Activated CD4-positive, alpha-beta memory T cell treated with anti-CD3 and anti-CD28 coated beads, Interleukin-2, amount 10 ng/mL, durations not matched to agents 7 days and 5 days (primary cell): ENCODE measurements around the gene SLC36A3. TPM values are rescaled to one million over a fixed set of nuclear protein-coding genes. Genes with fewer than 3 reads are reported as not detected.
"Not testable (repeated sequence)": the region's sequence is repeated elsewhere in the genome, so short reads cannot be mapped to it uniquely, and the experiment has no call there.

Experiments used
- CTCF ChIA-PET: fragments of 350-600 bp; sonication (Branson Sonifier 250); formaldehyde crosslinking; loops from one replicate; lab custom pipeline; 2021; ENCODE audit warnings: antibody characterized with exemption, inconsistent platforms; lab: Charles Lee
- POLR2A ChIA-PET: fragments of 350-600 bp; sonication (Branson Sonifier 250); formaldehyde crosslinking; loops from one replicate; lab custom pipeline; 2021; ENCODE audit warnings: antibody characterized with exemption; lab: Charles Lee
- DNase-seq: peaks from one replicate; pipeline ENCODE4 v3.0.0-alpha.2; 2020
- H3K27ac Mint-ChIP-seq: one replicate; pipeline ENCODE4 v1.8.0; 2021; ENCODE audit warnings: mild to moderate bottlenecking, mixed read lengths
- H3K27me3 Mint-ChIP-seq: one replicate; pipeline ENCODE4 v1.8.0; 2021; ENCODE audit warnings: mixed read lengths
- H3K36me3 Mint-ChIP-seq: one replicate; pipeline ENCODE4 v1.8.0; 2021; ENCODE audit warnings: low read depth, mixed read lengths
- H3K4me1 Mint-ChIP-seq: one replicate; pipeline ENCODE4 v1.8.0; 2021; ENCODE audit warnings: mixed read lengths
- H3K4me3 Mint-ChIP-seq: one replicate; pipeline ENCODE4 v1.8.0; 2021; ENCODE audit warnings: mild to moderate bottlenecking, mixed read lengths
- H3K9me3 Mint-ChIP-seq: one replicate; pipeline ENCODE4 v1.8.0; 2021; ENCODE audit warnings: mixed read lengths
- total RNA-seq, 2 experiments: library from RNA; stranded (reverse); gene quantifications; one replicate each; pipeline ENCODE4 v1.2.3, GENCODE V29; 2021

The SLC36A3 gene
- total RNA-seq, 2 experiments from 2014 or later: not detected

- ChIA-PET CTCF (interaction anchor here (1.2 kb wide), 1 partner anchor 203 kb away, joined by 3 read pairs; no protein-coding TSS in a partner anchor), POLR2A (no interaction called here)
- Mint-ChIP-seq H3K36me3 (no peaks in the 10 kb centered on the region), H3K9me3 (no peaks in the 10 kb centered on the region), H3K4me1 (no peaks in the 10 kb centered on the region), H3K27ac (no peak overlapping the region), H3K27me3 (peaks cover 3% of the 10 kb centered on the region), H3K4me3 (no peak overlapping the region)
- no peak for DNase-seq
Measured at GRCh38 chr5:151320481-151320880, 16.9 kb upstream of the SLC36A3 start.

GRCh38 chr5:151318850-151319732 is 15.5 kb upstream of the SLC36A3 start:
- no peaks in the 10 kb centered on the region for H3K4me1 Mint-ChIP-seq
- no peak overlapping the region for H3K4me3 Mint-ChIP-seq
- H3K36me3 Mint-ChIP-seq: no peaks in the 10 kb centered on the region
- no peak for DNase-seq
- CTCF ChIA-PET: interaction anchor here (1.2 kb wide), 1 partner anchor 96 kb away, joined by 3 read pairs; the partner anchor contains the start of gene CCDC69
- POLR2A ChIA-PET: no interaction called here
- peaks cover 7% of the 10 kb centered on the region for H3K27me3 Mint-ChIP-seq
- no peak overlapping the region for H3K27ac Mint-ChIP-seq
- no peaks in the 10 kb centered on the region for H3K9me3 Mint-ChIP-seq

- no peaks in the 10 kb centered on the region for H3K9me3 Mint-ChIP-seq
- no peak for DNase-seq
- no peak overlapping the region for H3K27ac Mint-ChIP-seq
- peaks cover 8% of the 10 kb centered on the region for H3K27me3 Mint-ChIP-seq
- H3K4me1 Mint-ChIP-seq: no peaks in the 10 kb centered on the region
- ChIA-PET POLR2A (no interaction called here), CTCF (interaction anchor here (0.9 to 1.4 kb wide), 2 partner anchors 94 to 153 kb away, joined by 3 read pairs; partner anchors contain the start of gene CCDC69)
- no peaks in the 10 kb centered on the region for H3K36me3 Mint-ChIP-seq
- H3K4me3 Mint-ChIP-seq: no peak overlapping the region
Measured at GRCh38 chr5:151317871-151318270, 14.3 kb upstream of the SLC36A3 start.

- Mint-ChIP-seq H3K36me3 (no peaks in the 10 kb centered on the region), H3K4me1 (no peaks in the 10 kb centered on the region), H3K27me3 (peaks cover 11% of the 10 kb centered on the region), H3K4me3 (no peak overlapping the region), H3K27ac (no peak overlapping the region), H3K9me3 (no peaks in the 10 kb centered on the region)
- ChIA-PET CTCF (interaction anchor here (0.6 to 1.6 kb wide), 31 partner anchors 8 to 470 kb away, joined by 3 to 10 read pairs (median 3); partner anchors contain the start of genes CCDC69, GM2A, IRGM and SLC36A2), POLR2A (interaction anchor here (0.6 to 1.5 kb wide), 3 partner anchors 92 to 102 kb away, joined by 3 to 4 read pairs (median 4); partner anchors contain the start of gene CCDC69)
- peak; percentile 62 for DNase-seq
Measured at GRCh38 chr5:151315998-151316597, 12.5 kb upstream of the SLC36A3 start.

GRCh38 chr5:151313357-151313756 is 9.8 kb upstream of the SLC36A3 start:
- H3K27ac Mint-ChIP-seq: no peak overlapping the region
- no peaks in the 10 kb centered on the region for H3K4me1 Mint-ChIP-seq
- no peak for DNase-seq
- POLR2A ChIA-PET: no interaction called here
- peaks cover 5% of the 10 kb centered on the region for H3K9me3 Mint-ChIP-seq
- no peak overlapping the region for H3K4me3 Mint-ChIP-seq
- H3K36me3 Mint-ChIP-seq: no peaks in the 10 kb centered on the region
- H3K27me3 Mint-ChIP-seq: peaks cover 13% of the 10 kb centered on the region
- CTCF ChIA-PET: no interaction called here

- no peaks in the 10 kb centered on the region for H3K4me1 Mint-ChIP-seq
- peaks cover 5% of the 10 kb centered on the region for H3K9me3 Mint-ChIP-seq
- no peaks in the 10 kb centered on the region for H3K36me3 Mint-ChIP-seq
- H3K27ac Mint-ChIP-seq: no peak overlapping the region
- CTCF ChIA-PET: no interaction called here
- H3K27me3 Mint-ChIP-seq: peaks cover 16% of the 10 kb centered on the region
- POLR2A ChIA-PET: no interaction called here
- DNase-seq: no peak
- H3K4me3 Mint-ChIP-seq: no peak overlapping the region
Measured at GRCh38 chr5:151312756-151313324, 9.3 kb upstream of the SLC36A3 start.

GRCh38 chr5:151310932-151311331 is 7.4 kb upstream of the SLC36A3 start:
- H3K27me3 Mint-ChIP-seq: peaks cover 25% of the 10 kb centered on the region
- POLR2A ChIA-PET: no interaction called here
- DNase-seq: no peak
- no peaks in the 10 kb centered on the region for H3K4me1 Mint-ChIP-seq
- peaks cover 5% of the 10 kb centered on the region for H3K9me3 Mint-ChIP-seq
- no peaks in the 10 kb centered on the region for H3K36me3 Mint-ChIP-seq
- no peak overlapping the region for H3K4me3 Mint-ChIP-seq
- H3K27ac Mint-ChIP-seq: no peak overlapping the region
- CTCF ChIA-PET: no interaction called here

GRCh38 chr5:151309821-151310220 is 6.3 kb upstream of the SLC36A3 start:
- POLR2A ChIA-PET, H3K4me1 Mint-ChIP-seq, CTCF ChIA-PET, H3K9me3 Mint-ChIP-seq, DNase-seq, H3K4me3 Mint-ChIP-seq, H3K36me3 Mint-ChIP-seq, H3K27ac Mint-ChIP-seq: not testable (repeated sequence)
- peaks cover 27% of the 10 kb centered on the region for H3K27me3 Mint-ChIP-seq

- H3K4me3 Mint-ChIP-seq, POLR2A ChIA-PET, H3K27ac Mint-ChIP-seq, DNase-seq, CTCF ChIA-PET, H3K9me3 Mint-ChIP-seq, H3K36me3 Mint-ChIP-seq, H3K4me1 Mint-ChIP-seq: not testable (repeated sequence)
- H3K27me3 Mint-ChIP-seq: peaks cover 27% of the 10 kb centered on the region
Measured at GRCh38 chr5:151309266-151309665, 5.7 kb upstream of the SLC36A3 start.

- no peak for DNase-seq
- CTCF ChIA-PET: no interaction called here
- Mint-ChIP-seq H3K4me1 (peaks cover 10% of the 10 kb centered on the region), H3K36me3 (no peaks in the 10 kb centered on the region), H3K27ac (no peak overlapping the region), H3K9me3 (no peaks in the 10 kb centered on the region), H3K4me3 (no peak overlapping the region), H3K27me3 (peaks cover 14% of the 10 kb centered on the region)
- POLR2A ChIA-PET: no interaction called here
Measured at GRCh38 chr5:151298063-151298855, 5.3 kb downstream of the SLC36A3 start.

GRCh38 chr5:151296974-151297373 is 6.6 kb downstream of the SLC36A3 start:
- no peak overlapping the region for H3K27ac Mint-ChIP-seq
- POLR2A ChIA-PET: no interaction called here
- no peaks in the 10 kb centered on the region for H3K9me3 Mint-ChIP-seq
- no peak overlapping the region for H3K4me3 Mint-ChIP-seq
- peaks cover 10% of the 10 kb centered on the region for H3K4me1 Mint-ChIP-seq
- peaks cover 8% of the 10 kb centered on the region for H3K27me3 Mint-ChIP-seq
- H3K36me3 Mint-ChIP-seq: no peaks in the 10 kb centered on the region
- DNase-seq: no peak
- CTCF ChIA-PET: interaction anchor here (0.6 to 1.9 kb wide), 2 partner anchors 19 to 148 kb away, joined by 3 to 5 read pairs; no protein-coding TSS in a partner anchor

- Mint-ChIP-seq H3K9me3 (no peaks in the 10 kb centered on the region), H3K36me3 (no peaks in the 10 kb centered on the region), H3K4me3 (no peak overlapping the region), H3K27me3 (peaks cover 7% of the 10 kb centered on the region), H3K4me1 (peaks cover 10% of the 10 kb centered on the region), H3K27ac (no peak overlapping the region)
- CTCF ChIA-PET: interaction anchor here (0.6 to 1.9 kb wide), 2 partner anchors 20 to 147 kb away, joined by 3 to 5 read pairs; no protein-coding TSS in a partner anchor
- DNase-seq: no peak
- POLR2A ChIA-PET: no interaction called here
Measured at GRCh38 chr5:151296478-151296830, 7.1 kb downstream of the SLC36A3 start.
